ENCODE data around the gene C1orf50. TPM values are rescaled to one million over a fixed set of nuclear protein-coding genes. Genes with fewer than 3 reads are reported as not detected.

Gene C1orf50
- total RNA-seq, 4 donors from 2014 or later, result 2.9 to 8.3 (median 4.1) TPM

- TF ChIP-seq CTCF (IDR thresholded peaks at IDR 0.05; ENCODE audit: low read depth), result no peak
These were observed 19.9 kb upstream of the C1orf50 start for GRCh38 chr1:42747125-42747524.

- TF ChIP-seq CTCF (IDR thresholded peaks at IDR 0.05; ENCODE audit: low read depth), result no peak
These were observed 19.0 kb upstream of the C1orf50 start for GRCh38 chr1:42748021-42748420.

- no peak for TF ChIP-seq CTCF (IDR thresholded peaks at IDR 0.05; ENCODE audit: low read depth)
These were observed 18.3 kb upstream of the C1orf50 start for GRCh38 chr1:42748461-42749410.

GRCh38 chr1:42750041-42750440 lies 17.0 kb upstream of the C1orf50 start:
- no peak for TF ChIP-seq CTCF (IDR thresholded peaks at IDR 0.05; ENCODE audit: low read depth)

GRCh38 chr1:42752284-42752683 lies 14.8 kb upstream of the C1orf50 start:
- no peak for TF ChIP-seq CTCF (IDR thresholded peaks at IDR 0.05; ENCODE audit: low read depth)

GRCh38 chr1:42753070-42753469 lies 14.0 kb upstream of the C1orf50 start:
- no peak for TF ChIP-seq CTCF (IDR thresholded peaks at IDR 0.05; ENCODE audit: low read depth)

- no peak for TF ChIP-seq CTCF (IDR thresholded peaks at IDR 0.05; ENCODE audit: low read depth)
These were observed 9.8 kb upstream of the C1orf50 start for GRCh38 chr1:42756956-42757891.
